Adipocyte (in vitro differentiated cells): ENCODE data around the gene PDE9A.
A peak's percentile ranks its signal among the peaks of the same experiment; 100 is the strongest.

Experiments used
- DNase-seq: peaks from one replicate; pipeline ENCODE4 v3.0.0-alpha.2; 2015; ENCODE audit warnings: low read depth
- H3K27me3 ChIP-seq: replicated peaks from 2 replicates; pipeline ENCODE4 v1.7.0; 2013; ENCODE audit warnings: mild to moderate bottlenecking, low read length, moderate library complexity; ENCODE audit not compliant: control insufficient read depth, insufficient read depth
- H3K36me3 ChIP-seq: 2 replicates; pipeline ENCODE4 v1.7.0; 2013; ENCODE audit warnings: low read length, mild to moderate bottlenecking, moderate library complexity; ENCODE audit not compliant: control insufficient read depth, insufficient read depth, severe bottlenecking
- H3K4me1 ChIP-seq: 2 replicates; pipeline ENCODE4 v1.7.0; 2013; ENCODE audit warnings: mild to moderate bottlenecking, low read length, moderate library complexity; ENCODE audit not compliant: control insufficient read depth, insufficient read depth
- H3K4me3 ChIP-seq: 2 replicates; pipeline ENCODE4 v1.7.0; 2013; ENCODE audit warnings: mild to moderate bottlenecking, low read length, moderate library complexity
- H3K9ac ChIP-seq: 2 replicates; pipeline ENCODE4 v1.7.0; 2013; ENCODE audit warnings: mild to moderate bottlenecking, low read length, moderate library complexity
- H3K9me3 ChIP-seq: 2 replicates; pipeline ENCODE4 v1.7.0; 2013; ENCODE audit warnings: mild to moderate bottlenecking, low read length, moderate library complexity; ENCODE audit not compliant: control insufficient read depth

Gene PDE9A

DNA sequence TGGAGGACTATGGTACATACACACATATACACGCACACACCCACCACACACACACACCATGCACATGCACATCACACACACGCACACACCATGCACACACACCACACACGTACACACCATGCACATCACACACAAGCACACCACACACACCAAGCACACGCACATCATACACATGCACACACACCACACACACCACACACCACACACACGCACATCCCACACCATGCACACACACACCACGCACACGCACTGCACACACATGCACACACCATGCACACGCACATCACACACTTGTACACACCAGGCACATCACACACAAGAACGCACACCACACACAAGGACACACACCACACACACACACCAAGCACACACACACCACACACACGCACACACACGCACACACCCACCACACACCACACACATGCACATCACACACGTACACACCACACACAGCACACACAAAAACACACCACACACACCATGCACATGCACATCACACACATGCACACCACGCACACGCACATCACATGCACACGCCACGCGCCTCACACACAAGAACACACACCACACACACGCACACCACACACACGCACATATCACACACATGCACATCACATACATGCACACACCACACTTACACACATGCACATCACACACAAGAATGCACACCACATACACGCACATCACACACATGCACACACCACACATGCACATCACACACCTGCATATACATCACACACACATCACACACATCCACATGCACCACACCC, 9.2 kb downstream of the PDE9A start:
- no peak overlapping the region for H3K4me3 ChIP-seq
- H3K4me1 ChIP-seq: no peaks in the 10 kb centered on the region
- no peaks in the 10 kb centered on the region for H3K9me3 ChIP-seq
- no peaks in the 10 kb centered on the region for H3K36me3 ChIP-seq
- no peak for DNase-seq
- no peak overlapping the region for H3K9ac ChIP-seq
- H3K27me3 ChIP-seq: peaks cover 37% of the 10 kb centered on the region

- no peaks in the 10 kb centered on the region for H3K9me3 ChIP-seq
- no peak overlapping the region for H3K4me3 ChIP-seq
- H3K36me3 ChIP-seq: no peaks in the 10 kb centered on the region
- H3K27me3 ChIP-seq: peaks cover 35% of the 10 kb centered on the region
- H3K9ac ChIP-seq: no peak overlapping the region
- no peak for DNase-seq
- no peaks in the 10 kb centered on the region for H3K4me1 ChIP-seq
Observed at GRCh38 chr21:42663200-42663750, 9.9 kb downstream of the PDE9A start.

GRCh38 chr21:42663860-42664535, 10.6 kb downstream of the PDE9A start:
- H3K4me1 ChIP-seq: peaks cover 5% of the 10 kb centered on the region
- H3K27me3 ChIP-seq: peaks cover 27% of the 10 kb centered on the region
- DNase-seq: no peak
- no peak overlapping the region for H3K4me3 ChIP-seq
- H3K9me3 ChIP-seq: no peaks in the 10 kb centered on the region
- no peak overlapping the region for H3K9ac ChIP-seq
- no peaks in the 10 kb centered on the region for H3K36me3 ChIP-seq

GRCh38 chr21:42664614-42665013, 11.2 kb downstream of the PDE9A start:
- Histone ChIP-seq H3K4me1 (peaks cover 8% of the 10 kb centered on the region), H3K27me3 (peaks cover 27% of the 10 kb centered on the region), H3K9me3 (no peaks in the 10 kb centered on the region), H3K9ac (no peak overlapping the region), H3K36me3 (no peaks in the 10 kb centered on the region), H3K4me3 (no peak overlapping the region)
- no peak for DNase-seq

GRCh38 chr21:42665026-42665425, 11.6 kb downstream of the PDE9A start:
- H3K27me3 ChIP-seq: peaks cover 27% of the 10 kb centered on the region
- peaks cover 8% of the 10 kb centered on the region for H3K4me1 ChIP-seq
- H3K36me3 ChIP-seq: no peaks in the 10 kb centered on the region
- no peak overlapping the region for H3K4me3 ChIP-seq
- H3K9me3 ChIP-seq: no peaks in the 10 kb centered on the region
- no peak for DNase-seq
- no peak overlapping the region for H3K9ac ChIP-seq

DNA sequence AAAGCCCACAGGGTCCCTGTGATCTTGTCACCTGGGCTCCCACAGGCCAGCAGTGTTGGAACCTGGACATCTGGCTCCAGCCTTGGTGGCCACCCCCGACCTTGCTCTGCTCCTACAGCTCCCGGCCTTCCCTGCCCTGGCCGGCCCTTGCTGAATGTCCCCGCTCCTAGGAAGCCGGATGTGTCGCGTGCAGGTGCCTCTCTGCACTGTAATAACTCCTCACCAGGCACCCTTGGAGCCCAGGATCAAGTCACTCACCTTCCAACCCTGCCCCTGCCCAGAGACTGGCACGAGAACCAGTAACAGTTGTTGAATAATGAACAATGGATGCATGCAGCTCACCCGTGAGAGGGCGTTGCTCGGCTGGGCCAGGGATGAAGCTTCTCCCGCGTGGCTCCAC, 12.1 kb downstream of the PDE9A start:
- Histone ChIP-seq H3K9ac (no peak overlapping the region), H3K27me3 (peaks cover 32% of the 10 kb centered on the region), H3K4me1 (peaks cover 8% of the 10 kb centered on the region), H3K9me3 (no peaks in the 10 kb centered on the region), H3K36me3 (no peaks in the 10 kb centered on the region), H3K4me3 (no peak overlapping the region)
- DNase-seq: no peak

GRCh38 chr21:42666023-42666747, 12.8 kb downstream of the PDE9A start:
- peaks cover 38% of the 10 kb centered on the region for H3K27me3 ChIP-seq
- H3K4me1 ChIP-seq: peaks cover 8% of the 10 kb centered on the region
- H3K9me3 ChIP-seq: no peaks in the 10 kb centered on the region
- H3K4me3 ChIP-seq: no peak overlapping the region
- no peaks in the 10 kb centered on the region for H3K36me3 ChIP-seq
- no peak for DNase-seq
- H3K9ac ChIP-seq: no peak overlapping the region

GRCh38 chr21:42666925-42667324, 13.5 kb downstream of the PDE9A start:
- no peaks in the 10 kb centered on the region for H3K36me3 ChIP-seq
- DNase-seq: no peak
- no peaks in the 10 kb centered on the region for H3K9me3 ChIP-seq
- H3K4me1 ChIP-seq: peaks cover 8% of the 10 kb centered on the region
- no peak overlapping the region for H3K9ac ChIP-seq
- H3K4me3 ChIP-seq: no peak overlapping the region
- H3K27me3 ChIP-seq: peaks cover 38% of the 10 kb centered on the region

- DNase-seq: no peak
- Histone ChIP-seq H3K4me3 (peak overlapping the region; percentile 46), H3K9me3 (no peaks in the 10 kb centered on the region), H3K36me3 (no peaks in the 10 kb centered on the region), H3K9ac (no peak overlapping the region), H3K27me3 (peaks cover 38% of the 10 kb centered on the region), H3K4me1 (peaks cover 8% of the 10 kb centered on the region)
Observed at GRCh38 chr21:42668298-42668992, 15.0 kb downstream of the PDE9A start.

DNA sequence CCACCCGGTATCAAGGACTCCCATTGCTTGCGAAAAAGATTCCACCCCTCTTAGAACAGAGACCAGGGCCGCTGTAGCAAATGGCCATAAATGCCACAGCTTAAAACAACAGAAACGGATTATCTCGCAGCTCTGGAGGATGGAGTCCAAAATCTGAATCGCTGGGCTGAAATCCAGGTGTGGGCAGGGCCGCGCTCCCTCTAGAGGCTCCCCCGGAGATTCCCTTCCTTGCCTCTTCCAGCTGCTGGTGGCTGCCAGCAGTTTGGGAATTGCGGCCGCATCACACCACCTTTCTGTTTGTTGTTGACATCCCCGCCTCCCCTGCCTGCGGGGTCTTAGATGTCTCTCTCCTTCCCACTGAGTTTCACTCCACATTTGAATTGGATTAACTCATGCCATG, 15.6 kb downstream of the PDE9A start:
- H3K27me3 ChIP-seq: peaks cover 34% of the 10 kb centered on the region
- H3K4me1 ChIP-seq: peaks cover 8% of the 10 kb centered on the region
- no peaks in the 10 kb centered on the region for H3K36me3 ChIP-seq
- H3K4me3 ChIP-seq: peak overlapping the region; percentile 46
- H3K9ac ChIP-seq: no peak overlapping the region
- DNase-seq: no peak
- no peaks in the 10 kb centered on the region for H3K9me3 ChIP-seq
